HG02885 (cell line): ENCODE data around the gene KAZALD1.

Experiments used
- ATAC-seq: cut with Tn5 transposase; IDR thresholded peaks from one replicate; pipeline ENCODE4 v1.9.1; 2021; ENCODE audit warnings: mild to moderate bottlenecking; ENCODE audit not compliant: unreplicated experiment, poor library complexity

KAZALD1 gene

DNA sequence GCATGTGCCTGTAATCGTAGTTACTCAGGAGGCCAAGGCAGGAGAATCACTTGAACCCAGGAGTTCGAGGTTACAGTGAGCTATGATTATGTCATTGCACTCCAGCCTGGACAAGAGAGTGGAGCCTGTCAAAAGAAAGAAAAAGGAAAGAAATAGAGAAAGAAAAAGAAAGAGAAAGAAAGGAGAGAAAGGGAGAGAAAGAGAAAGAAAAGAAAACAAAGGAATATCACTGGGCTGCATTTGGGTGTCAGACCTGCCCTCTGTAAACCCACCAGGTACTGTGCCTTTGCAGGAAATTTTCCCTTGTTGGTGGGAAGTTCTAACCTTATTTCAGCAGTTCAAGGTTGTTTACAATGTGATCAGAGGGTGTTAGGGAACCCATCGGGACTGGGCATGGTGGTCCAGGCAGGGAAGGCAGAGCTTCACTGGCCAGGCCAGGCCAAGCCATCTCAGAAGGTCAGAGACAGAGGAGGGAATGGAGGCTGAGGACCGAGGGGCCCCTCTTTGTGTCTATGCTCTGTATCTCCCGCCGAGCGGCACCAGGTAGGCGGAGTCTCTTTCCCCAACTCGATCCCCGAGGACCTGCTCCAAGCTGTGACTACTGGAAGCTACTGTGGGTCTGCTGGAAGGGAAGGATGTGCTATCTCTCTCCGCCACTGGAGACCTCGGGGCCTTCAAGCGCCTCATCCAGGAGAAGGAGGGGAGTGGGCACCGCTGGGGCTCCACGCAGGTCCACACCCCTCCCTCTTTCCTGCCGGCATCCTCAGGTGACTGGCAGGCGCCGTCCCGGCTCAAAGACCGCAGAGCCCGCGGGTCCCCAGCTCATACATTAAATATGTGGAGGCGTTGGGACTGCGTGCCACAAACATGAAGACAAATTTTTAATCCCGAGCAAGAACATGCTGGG is 15.2 kb upstream of the KAZALD1 start:
- no peak for ATAC-seq

DNA sequence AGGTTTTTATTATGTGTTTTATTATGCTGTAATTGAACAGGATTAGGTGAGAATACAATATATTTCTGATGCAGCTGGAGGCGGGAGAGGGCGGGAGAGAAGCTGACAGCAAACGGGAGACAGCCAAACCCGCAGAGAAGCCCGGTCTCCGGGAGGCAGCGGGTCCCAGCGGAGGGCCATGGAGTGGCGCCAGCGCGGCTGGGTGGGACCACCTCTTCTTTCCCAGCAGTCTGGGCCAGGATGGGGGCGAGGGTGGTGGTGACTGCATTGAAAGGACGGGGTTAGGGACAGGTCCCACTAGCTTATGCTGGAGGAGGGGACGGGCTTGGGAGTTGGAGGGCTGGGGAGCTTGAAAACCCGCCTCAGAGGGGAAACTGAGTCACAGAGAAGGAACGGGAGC is 14.5 kb upstream of the KAZALD1 start:
- no peak for ATAC-seq

DNA sequence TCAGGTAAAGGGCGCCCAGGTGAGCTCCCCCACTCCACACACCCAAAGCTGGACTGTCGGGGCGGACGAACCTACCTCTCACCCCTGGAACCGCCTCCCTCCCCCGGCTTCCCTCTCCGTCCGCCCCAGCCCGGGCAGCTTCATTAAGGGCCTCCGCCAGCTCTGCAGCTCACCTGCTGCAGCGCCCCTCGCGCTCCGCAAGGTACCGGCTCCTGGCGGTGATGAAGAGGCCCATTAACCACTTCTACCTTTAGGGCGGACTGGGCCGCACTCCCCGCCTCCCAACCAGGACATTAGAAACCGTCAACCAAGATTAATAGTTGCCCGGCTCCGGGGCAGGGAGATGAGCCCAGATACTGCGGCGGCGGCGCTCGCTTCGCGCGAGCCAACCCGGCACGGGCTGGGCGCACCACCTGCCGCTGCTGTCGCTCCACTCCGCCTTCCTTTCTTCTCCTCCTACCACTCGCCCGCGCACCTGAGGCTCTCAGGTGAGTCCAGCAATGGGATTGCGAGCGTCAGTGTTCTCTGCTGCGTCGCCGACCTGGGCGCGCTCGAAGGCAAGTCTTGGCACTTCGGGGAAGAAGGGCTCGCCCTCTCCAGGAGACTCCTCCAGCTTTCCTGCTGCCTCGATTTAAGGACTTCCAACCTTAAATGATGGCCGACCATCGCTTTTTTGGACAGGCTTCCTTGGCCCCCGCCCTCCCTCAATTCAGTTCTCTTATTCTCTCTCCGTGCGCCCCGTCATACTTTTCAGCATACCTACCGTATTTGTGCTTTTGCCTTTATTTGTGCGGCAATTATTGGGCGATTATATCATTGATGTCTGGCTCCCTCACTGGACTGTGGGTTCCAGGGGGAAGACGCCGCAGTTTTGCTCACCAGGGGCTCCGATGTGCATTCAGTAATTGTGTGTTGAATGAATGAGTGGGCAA is 13.6 kb upstream of the KAZALD1 start:
- no peak for ATAC-seq

DNA sequence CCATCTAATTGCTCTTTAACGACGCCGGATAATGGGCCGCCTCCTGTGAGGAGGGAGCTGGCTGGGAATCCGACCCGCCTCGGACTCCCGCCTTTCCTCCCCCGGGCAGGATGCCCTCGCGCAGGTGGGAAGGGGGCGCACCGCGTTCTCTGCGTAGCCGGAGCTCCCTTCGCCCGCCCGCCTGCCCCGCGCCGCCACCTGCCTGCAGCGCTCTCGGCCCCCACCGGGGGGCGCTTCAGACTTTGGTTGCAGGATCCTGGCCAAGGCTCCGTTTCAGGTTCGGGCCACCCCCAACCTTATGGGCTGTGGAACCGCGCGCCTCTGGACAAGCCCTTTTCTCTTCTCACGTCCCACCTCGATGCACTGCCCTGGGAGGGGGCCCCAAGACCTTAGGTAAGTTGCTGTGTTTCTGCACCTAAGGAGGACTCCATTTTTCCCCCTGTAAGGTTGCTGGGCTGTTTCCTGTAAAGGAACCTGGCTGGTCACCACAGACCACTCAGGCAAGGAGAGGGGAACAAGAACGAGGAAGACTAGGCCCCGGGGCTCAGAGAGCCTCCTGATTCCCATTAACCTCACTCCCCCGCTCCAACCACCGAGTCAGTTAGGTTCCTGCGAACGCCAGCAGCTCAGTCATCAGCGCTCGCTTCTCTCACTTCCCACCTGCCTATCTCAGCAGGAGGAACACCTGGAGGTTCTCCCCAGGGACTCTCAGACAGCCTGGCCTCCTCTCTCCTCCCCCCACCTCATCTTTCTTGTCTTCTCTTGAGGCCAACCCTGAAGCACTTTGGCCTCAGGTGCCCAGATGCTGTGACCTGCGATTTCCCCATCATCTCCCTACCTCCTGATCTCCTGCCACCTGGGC is 11.3 kb upstream of the KAZALD1 start:
- peak; percentile 71 for ATAC-seq

DNA sequence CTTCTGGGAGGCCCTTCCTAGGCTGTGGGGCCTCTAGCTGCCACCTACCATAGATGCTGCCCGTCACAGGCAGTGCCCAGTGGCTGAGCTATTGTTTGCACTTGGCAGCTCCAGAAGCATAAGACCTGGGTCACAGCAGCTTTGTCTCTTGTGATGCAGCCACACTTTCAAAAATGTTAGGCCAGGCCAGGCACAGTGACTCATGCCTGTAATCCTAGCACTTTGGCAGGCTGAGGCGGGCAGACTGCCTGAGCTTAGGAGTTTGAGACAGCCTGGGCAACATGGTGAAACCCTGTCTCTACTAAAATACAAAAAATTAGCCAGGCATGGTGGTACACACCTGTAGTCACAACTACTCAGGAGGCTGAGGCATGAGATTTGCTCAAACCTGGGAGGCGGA is 9.5 kb upstream of the KAZALD1 start:
- ATAC-seq: no peak

DNA sequence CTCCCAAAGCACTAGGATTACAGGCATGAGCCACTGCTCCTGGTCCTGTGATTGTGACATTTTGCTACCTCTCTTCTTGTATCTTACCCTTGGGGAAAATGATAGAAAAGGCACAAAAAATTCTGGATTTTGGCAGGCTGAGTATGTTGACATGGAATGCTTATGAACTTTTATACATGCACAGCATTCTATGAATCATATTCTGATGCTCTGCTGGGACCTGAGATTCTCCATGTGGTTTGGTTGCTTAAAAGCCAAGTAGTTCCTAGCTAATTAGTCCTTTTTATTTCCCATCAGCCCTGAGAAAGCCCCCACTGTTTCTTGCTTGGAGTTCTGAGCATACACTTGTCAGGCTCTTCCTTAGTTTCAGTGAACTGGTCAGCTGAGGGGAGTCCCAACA is 8.3 kb upstream of the KAZALD1 start:
- ATAC-seq: no peak

DNA sequence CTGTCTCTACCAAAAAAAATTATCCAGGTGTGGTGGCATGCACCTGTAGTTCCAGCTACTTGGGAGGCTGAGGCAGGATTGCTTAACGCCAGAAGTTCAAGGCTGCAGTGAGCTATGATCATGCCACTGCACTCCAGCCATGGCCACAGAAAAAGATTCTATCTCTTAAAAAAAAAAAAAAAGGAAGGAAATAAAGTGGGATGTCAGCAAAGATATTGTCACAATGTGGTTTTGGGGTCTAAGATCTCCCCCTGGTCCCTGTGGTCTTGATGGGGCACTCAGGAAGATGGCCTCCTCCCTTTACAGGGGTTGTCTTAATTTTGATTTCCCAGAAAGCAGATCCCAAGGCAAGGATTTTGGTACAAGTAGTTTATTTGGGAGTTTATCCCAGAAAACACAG is 7.4 kb upstream of the KAZALD1 start:
- ATAC-seq: no peak

DNA sequence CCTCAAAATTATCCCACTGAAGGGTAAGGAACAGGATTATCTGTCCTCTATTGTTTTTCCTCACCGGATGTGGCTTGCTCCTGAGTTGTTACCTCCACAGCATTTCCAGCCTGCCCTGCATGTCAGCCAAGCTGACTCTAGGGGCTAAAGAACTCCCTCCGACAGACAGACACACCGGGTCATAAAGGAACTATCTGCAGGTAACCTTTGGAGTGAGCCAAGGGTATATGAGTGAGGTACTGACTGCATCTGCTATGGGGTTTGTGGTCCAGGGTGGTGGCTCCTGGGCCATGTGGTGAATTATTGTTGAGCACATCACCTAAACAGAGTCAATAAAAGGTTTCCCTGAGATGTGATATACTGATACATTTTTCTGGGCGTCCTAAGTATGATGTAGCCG is 6.9 kb upstream of the KAZALD1 start:
- no peak for ATAC-seq

DNA sequence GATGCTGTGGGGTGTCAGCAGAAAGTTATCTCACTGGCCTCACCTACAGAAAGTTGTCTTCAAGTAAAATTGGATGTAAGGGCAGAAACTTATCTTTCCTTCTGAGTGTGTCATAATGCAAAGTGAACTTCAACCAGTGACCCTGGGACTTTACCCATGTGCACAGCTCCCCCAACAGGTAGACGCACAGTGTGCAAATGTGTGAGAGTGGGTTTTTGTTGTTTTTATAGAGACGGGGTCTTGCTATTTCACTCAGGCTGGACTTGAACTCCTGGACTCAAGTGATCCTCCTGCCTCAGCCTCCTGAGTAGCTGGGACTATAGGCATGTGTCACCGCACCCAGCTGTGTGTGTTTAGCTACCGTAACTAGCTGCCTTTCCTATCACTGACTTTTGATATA is 6.4 kb upstream of the KAZALD1 start:
- ATAC-seq: no peak

DNA sequence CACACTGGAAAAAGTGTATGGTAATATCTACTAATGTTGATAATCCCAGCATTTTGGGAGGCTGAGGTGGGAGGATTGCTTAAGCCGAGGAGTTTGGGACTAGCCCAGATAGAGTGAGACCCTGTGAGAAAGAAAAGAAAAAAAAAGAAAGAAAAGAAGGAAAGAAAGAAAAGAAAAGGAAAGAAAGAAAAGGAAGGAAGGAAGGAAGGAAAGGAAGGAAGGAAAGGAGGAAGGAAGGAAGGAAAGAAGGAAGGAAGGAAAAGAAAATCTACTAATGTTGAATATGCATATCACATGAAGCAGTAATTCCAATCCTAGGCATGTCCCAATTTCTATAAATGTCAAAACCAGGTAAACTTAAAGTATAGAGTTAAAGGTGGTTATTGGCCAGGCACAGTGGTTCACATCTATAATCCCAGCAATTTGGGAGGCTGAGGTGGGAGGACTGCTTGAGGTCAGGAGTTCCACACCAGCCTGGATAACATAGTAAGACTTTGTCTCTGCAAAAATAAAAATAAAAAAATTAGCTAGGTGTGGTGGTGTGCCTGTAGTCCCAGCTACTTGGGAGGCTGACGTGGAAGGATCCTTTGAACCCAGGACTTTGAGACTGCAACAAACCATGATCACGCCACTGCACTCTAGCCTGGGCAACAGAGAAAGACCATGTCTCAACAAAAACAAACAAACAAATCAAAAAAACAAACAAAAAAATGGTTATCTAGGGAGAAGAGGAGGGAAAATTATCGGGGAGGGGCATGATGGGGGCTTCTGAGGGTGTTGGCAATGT is 5.2 kb upstream of the KAZALD1 start:
- ATAC-seq: no peak

DNA sequence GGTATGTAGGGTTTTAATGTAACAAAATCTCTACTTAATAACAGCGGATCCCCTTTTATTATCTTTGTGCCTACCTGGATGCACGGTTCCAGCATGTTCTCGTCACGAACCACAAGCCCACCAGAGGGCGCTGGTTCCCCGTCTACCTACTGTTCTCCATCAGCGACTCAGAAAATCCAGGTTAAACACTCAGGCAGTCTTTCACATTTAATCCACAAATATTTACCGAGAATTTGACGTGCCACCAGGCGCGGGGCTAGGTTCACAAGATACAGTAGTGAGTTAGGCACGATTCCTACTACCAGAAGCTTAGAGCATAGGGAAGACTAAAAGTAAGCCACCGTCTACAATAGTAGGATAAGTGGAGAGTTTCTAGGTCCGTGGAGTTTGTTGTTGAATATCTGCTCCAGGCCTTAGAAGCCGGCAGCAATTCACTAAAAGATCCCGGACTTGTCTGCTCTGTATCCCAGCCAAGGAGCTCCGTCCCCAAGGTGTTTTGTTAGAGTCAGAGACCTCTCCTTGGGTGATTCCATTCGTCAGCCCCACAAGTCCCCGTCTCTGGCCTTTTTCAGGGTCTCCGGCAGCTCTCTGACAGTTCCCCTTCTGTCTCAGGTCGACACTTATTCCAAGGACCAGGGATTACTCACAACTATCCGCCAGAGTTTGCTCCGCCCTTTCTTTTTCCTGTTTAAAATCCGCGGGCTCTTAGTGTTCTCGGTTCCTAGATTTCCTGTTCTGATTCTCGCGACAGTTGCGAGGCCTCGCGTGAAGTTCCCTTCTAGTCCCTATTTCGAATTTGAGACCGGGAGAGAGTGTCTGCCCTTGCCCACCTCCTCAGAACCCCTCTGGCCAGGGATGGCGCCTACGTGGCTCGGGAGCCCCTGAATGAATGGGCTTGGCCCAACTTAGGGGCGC is 1.5 kb upstream of the KAZALD1 start:
- ATAC-seq: peak; percentile 39

DNA sequence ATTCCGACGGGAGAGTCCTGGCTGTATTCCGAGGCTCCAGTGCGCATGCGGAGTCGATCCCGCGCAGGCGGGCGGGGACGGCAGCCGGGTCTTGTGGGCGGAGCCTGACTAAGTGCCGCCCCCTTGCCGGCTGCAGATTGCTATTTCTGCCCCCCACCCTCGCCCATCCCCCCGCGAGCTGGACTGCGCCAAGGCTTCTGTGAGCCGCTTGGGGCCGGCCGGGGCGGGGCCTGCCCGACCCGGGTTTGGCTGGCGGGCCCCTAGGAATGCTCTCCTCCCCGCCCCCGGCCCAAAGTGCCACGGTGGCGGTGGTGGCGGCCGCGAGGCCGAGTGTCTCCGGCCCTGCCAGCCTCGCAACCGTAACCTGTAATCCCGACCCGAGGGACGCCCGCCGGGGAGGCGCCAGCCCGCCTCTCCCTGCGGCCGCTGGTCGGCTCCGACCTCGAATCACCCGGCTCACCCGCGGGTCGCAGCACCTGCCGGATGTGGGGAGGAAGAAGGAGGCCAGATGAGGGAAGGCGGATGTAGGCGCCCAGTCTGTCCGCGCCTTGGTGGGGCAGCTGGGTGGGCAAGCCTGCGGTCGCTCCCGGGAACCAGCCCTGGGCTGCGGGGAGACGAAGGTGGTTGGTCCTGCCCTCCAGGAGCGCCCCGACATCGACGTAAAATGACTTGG is 702 bp upstream of the KAZALD1 start:
- peak; percentile 63 for ATAC-seq

DNA sequence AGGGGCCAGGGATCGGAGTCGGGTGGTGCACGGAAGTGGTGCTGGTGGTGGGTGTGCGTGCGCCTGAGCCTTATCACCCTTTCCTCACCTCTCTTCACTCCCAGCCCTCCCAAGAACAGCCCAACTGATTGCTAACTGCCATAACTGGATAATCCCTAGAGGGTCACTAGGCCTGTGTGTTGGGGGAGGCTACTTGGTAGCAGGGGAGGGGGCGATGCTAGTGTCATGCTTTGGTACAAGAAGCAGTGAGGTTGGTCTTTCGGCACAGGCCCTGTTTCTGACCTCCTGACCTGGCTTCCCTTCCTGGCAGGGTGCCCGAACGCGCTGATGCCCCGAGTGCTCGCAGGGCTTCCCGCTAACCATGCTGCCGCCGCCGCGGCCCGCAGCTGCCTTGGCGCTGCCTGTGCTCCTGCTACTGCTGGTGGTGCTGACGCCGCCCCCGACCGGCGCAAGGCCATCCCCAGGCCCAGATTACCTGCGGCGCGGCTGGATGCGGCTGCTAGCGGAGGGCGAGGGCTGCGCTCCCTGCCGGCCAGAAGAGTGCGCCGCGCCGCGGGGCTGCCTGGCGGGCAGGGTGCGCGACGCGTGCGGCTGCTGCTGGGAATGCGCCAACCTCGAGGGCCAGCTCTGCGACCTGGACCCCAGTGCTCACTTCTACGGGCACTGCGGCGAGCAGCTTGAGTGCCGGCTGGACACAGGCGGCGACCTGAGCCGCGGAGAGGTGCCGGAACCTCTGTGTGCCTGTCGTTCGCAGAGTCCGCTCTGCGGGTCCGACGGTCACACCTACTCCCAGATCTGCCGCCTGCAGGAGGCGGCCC is 652 bp downstream of the KAZALD1 start:
- peak; percentile 43 for ATAC-seq

DNA sequence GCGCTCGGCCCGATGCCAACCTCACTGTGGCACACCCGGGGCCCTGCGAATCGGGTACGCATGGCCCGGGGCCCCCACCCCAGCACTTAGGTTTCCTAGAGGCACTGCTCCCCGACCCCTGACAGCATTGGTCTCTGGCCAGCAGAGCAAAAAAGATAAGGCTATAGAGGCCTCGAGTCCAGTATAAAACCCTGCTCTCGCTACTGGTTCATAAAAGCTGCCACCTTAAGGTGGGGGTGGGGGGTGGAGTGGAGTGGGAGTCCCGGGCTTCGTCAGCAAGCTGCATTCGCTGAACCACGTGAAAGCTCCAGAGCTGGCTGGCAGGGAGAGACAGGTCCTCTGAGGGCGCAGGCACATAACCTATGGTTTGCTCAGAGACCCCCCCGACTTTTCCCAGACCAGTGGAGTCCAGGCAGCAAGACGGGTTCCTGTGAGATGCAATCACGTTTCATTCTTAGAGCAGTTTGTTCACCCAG is 1.3 kb downstream of the KAZALD1 start:
- no peak for ATAC-seq

DNA sequence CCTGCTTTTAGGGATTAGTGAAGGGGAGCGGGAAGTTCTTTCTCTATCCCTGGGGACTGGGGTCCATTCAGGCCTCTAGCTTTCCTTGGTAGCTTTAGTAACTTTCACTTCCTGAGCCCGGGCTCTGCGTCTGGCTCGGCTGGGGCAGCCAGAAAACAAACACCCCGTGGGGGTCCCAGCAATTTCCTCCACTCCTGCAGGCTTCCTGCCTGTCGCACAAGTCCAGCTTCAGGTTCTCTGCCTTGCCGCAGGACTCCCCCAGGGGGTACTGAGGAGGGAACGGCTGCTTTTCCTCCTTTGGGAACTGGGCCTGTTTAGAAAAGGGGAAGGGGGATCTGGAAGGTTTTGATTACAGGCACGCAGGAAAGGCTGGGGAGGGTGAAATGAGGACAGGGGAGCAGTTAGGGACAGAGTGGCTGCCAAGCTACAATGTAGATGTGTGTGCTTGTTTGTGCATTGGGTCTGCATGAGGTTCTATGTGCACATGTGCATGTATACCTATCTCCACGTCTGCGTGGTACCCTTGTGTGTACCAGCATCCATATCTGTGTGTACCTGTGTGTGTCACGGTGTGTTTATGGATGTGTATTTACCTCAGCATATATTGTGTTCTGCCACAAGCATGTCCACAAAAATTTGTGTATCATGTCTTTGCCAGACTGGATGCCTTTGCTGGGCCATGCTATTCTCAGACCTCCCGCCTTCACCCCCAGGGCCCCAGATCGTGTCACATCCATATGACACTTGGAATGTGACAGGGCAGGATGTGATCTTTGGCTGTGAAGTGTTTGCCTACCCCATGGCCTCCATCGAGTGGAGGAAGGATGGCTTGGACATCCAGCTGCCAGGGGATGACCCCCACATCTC is 2.0 kb downstream of the KAZALD1 start:
- no peak for ATAC-seq

DNA sequence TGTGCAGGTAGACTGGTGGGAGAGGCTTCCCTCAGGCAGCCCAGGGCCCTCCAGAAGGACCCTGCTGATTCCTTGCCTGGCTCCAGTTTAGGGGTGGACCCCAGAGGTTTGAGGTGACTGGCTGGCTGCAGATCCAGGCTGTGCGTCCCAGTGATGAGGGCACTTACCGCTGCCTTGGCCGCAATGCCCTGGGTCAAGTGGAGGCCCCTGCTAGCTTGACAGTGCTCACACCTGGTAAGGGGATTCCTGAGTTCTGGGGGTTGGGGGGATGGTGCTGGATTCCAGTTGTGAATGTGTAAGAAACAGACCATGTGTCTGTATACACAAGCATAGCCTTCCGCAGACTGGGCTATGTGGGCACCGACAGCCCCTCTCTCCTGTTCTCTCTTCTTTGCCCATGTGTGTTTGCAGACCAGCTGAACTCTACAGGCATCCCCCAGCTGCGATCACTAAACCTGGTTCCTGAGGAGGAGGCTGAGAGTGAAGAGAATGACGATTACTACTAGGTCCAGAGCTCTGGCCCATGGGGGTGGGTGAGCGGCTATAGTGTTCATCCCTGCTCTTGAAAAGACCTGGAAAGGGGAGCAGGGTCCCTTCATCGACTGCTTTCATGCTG is 2.7 kb downstream of the KAZALD1 start:
- ATAC-seq: no peak
